Upper lobe of left lung (tissue), 4 donors: ENCODE measurements around the gene TEX22.

Source experiments
- CTCF ChIP-seq, 6 experiments: fragments of 450-650 bp in 4 of 6; fragments of 200-600 bp in 2 of 6; sonication (generic) in 2 of 6; IDR thresholded peaks; one replicate each; pipeline ENCODE4 v1.5.1; 2016 to 2019; ENCODE audit warnings: antibody characterized with exemption in 6 of 6
- EP300 ChIP-seq, 4 donors: sonication (generic); formaldehyde crosslinking; IDR thresholded peaks; one replicate each; pipeline ENCODE4 v1.5.1; 2017; ENCODE audit warnings: antibody characterized with exemption in 4 of 4, control low read depth in 2 of 4
- POLR2A ChIP-seq, 4 donors: fragments of 450-650 bp; IDR thresholded peaks; one replicate each; pipeline ENCODE4 v1.5.1; 2016 to 2017; ENCODE audit warnings: antibody characterized with exemption in 4 of 4, mild to moderate bottlenecking in 2 of 4
- POLR2AphosphoS5 ChIP-seq, 2 donors: sonication (generic); formaldehyde crosslinking; IDR thresholded peaks; one replicate each; pipeline ENCODE4 v1.5.1; 2017; ENCODE audit warnings: antibody characterized with exemption in 2 of 2

- TF ChIP-seq POLR2A (IDR thresholded peaks at IDR 0.05) (no peak), CTCF (IDR thresholded peaks at IDR 0.05) (no peak), POLR2AphosphoS5 (IDR thresholded peaks at IDR 0.05) (no peak), EP300 (IDR thresholded peaks at IDR 0.05) (no peak)
Observed at GRCh38 chr14:105410642-105411016, 12.3 kb downstream of the TEX22 start.
